ENCODE data around the gene ASB3. TPM values are rescaled to one million over a fixed set of nuclear protein-coding genes. Genes with fewer than 3 reads are reported as not detected.

The ASB3 gene
- polyA plus RNA-seq, 2 of the 4 experiments (the other 2 are of a cell fraction), result 13.5 to 35.9 TPM

DNA sequence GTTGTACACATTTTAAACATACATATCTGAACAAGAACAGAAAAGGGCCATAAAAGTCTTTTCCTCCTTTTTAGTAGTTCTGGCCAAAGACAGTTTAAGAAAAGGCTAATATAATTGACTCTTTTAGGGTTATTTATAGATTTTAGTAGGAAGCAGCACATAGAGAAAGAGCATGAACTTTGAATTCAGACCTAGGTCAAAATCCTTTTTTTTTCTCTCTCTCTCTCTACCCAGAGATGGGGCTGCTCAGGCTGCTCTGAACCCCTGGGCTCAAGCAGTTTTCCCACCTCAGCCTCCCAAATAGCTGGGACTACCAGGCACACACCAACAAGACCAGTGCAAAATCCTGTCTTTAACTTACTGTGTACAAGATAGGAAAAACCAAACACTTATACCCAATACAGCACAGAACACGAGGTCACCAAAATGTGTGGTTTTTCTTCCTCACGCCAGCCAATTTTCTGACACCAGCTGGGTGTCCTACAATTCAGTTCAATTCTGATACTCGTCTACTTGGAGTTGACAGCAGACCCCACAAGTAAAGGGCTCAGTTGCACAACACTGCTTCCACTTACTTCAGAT, 32.2 kb upstream of the ASB3 start (continued):
- TF ChIP-seq RCOR1 (IDR thresholded peaks at IDR 0.05; ENCODE audit: low read depth, low read length), result no peak
- no peak for TF ChIP-seq RNF2 (IDR thresholded peaks at IDR 0.05; ENCODE audit: borderline replicate concordance, low read depth)

DNA sequence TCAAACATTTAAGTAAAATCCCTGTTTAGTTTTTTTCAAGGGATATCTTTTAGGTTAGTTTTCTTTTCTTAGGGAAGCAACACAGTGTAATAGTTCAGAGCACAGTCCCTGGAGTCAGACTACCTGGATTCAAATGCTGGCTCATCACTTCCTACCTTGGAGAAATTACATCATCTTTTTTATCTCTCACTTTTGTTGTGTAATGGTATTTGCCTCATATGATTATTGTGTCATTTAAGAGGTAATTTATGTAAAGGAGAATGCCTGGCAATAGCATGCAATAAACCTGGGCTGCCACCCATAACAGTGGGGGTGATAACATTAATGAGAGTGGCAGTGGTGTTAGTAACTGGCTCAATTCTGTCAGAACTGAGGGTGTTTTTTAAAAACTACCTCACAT, 26.4 kb upstream of the ASB3 start:
- Histone ChIP-seq H3K9me3 (no peaks in the 10 kb centered on the region), H3K4me1 (no peaks in the 10 kb centered on the region), H3K27ac (no peak overlapping the region), H3K4me2 (no peak overlapping the region), H3K4me3 (no peak overlapping the region)
- peak in 1 of 2 experiments; percentile 34; a peak in 1 of 6 replicates for ATAC-seq
- no peak for FAIRE-seq
- TF ChIP-seq FOXS1 (CRISPR knock-in tag; IDR thresholded peaks at IDR 0.05), result no peak
- TF ChIP-seq CHD2 (IDR thresholded peaks at IDR 0.05; ENCODE audit: low read length, partially characterized antibody), result no peak
- no peak for TF ChIP-seq RAD21 (conservative IDR thresholded peaks at IDR 0.05 in 1 of 2, IDR thresholded peaks at IDR 0.05 in 1 of 2)
- TF ChIP-seq GATA3 (IDR thresholded peaks at IDR 0.05; ENCODE audit: borderline replicate concordance), result no peak
- TF ChIP-seq POLR2A (IDR thresholded peaks at IDR 0.05; ENCODE audit: low read length), result no peak
- no peak for TF ChIP-seq KDM1A (IDR thresholded peaks at IDR 0.05; ENCODE audit: low read depth)
- peak; percentile 52 for TF ChIP-seq MAFK (IDR thresholded peaks at IDR 0.05; ENCODE audit: partially characterized antibody)
- DNase-seq (ENCODE audit: low read depth in 1 of 2, low spot score in 1 of 2), result no peak
- ChIA-PET CTCF (no interaction called here), POLR2A (no interaction called here)

DNA sequence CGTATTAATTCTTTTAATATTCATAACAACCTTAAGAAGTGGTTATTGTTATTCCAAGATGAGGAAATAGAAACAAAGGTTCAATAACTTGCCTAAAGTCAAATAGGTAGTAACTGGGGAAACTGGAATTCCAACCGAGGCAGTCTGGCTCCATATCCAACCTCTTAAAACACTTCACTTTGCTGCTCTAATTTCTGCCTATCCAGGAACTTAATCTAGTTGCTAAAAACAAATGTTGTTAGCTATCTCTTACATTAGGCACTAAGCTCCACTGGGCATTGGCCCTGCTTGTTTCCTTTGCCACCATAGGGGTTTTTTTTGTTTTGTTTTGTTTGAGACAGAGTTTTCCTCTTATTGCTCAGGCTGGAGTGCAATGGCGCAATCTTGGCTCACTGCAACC, 24.8 kb upstream of the ASB3 start:
- Histone ChIP-seq H3K27ac (no peak overlapping the region), H3K9me3 (no peaks in the 10 kb centered on the region), H3K4me3 (no peak overlapping the region), H3K4me1 (no peaks in the 10 kb centered on the region), H3K4me2 (no peak overlapping the region)
- FAIRE-seq (no peak), ATAC-seq (no peak), DNase-seq (ENCODE audit: low read depth in 1 of 2, low spot score in 1 of 2) (no peak)
- WGBS (ENCODE audit: missing lambda C conversion rate), result 94% methylated on average over 3 of the region's 3 CpGs
- ChIA-PET POLR2A (no interaction called here), CTCF (no interaction called here)
- TF ChIP-seq, protein P1, sequence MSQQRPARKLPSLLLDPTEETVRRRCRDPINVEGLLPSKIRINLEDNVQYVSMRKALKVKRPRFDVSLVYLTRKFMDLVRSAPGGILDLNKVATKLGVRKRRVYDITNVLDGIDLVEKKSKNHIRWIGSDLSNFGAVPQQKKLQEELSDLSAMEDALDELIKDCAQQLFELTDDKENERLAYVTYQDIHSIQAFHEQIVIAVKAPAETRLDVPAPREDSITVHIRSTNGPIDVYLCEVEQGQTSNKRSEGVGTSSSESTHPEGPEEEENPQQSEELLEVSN (IDR thresholded peaks at IDR 0.05; ENCODE audit: borderline replicate concordance, low read depth), result no peak
- TF ChIP-seq BHLHE40 (IDR thresholded peaks at IDR 0.05; ENCODE audit: low read depth, low read length), result no peak
- no peak for TF ChIP-seq MAFK (IDR thresholded peaks at IDR 0.05; ENCODE audit: partially characterized antibody)
- no peak for TF ChIP-seq PHF8 (IDR thresholded peaks at IDR 0.05; ENCODE audit: borderline replicate concordance, low read depth)
- no peak for TF ChIP-seq HOXB5 (CRISPR knock-in tag; IDR thresholded peaks at IDR 0.05)
- no peak for TF ChIP-seq ZC3H11A (IDR thresholded peaks at IDR 0.05)
- no peak for TF ChIP-seq CHD2 (IDR thresholded peaks at IDR 0.05; ENCODE audit: low read length, partially characterized antibody)

DNA sequence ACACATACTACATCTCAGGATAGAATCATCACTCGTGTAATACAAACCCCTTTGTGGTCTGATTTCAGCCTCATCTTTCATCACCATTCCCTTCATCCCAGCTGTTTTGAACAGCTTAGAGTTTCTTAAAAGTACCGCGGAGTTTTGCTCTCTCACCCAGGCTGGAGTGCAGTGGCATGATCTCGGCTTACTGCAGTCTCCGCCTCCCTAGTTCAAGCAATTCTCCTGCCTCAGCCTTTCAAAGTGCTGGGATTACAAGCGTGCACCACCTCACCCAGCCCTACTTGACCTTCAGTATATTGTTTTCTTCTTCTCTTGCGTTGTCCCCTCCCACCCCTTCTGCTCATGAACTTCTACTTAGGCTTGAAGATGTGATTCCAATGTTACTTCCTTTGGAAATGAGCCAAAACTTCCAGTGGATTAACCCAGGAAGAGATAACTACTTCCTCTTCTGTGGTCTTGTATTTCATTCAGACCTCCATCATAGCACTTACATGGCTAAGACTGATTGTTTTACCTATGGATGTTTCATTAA, 15.9 kb upstream of the ASB3 start:
- CTCF ChIA-PET, result interaction anchor here (0.7 kb wide), 1 partner anchor 1121 kb away, joined by 3 read pairs; no protein-coding TSS in a partner anchor
- no peak for FAIRE-seq
- WGBS (ENCODE audit: missing lambda C conversion rate), result 86% methylated on average over 7 of the region's 7 CpGs

DNA sequence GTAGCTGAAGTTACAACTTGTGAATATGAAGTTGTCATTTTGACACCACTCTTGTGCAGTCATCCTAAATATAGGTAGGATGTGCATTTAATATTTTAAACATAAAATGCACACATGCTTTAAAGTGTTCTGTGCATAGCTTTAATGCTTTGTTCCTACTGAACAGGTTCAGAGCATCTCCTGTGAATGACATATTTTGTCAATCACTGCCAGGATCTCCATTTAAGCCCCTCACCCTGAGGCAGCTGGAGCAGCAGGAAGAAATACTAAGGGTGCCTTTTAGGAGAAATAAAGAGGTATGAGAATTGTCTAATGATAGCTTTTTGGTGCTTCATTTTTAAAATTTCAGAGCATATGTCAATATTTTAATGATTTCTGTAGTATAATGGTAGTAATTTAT, 14.8 kb upstream of the ASB3 start:
- ATAC-seq (no peak), DNase-seq (ENCODE audit: low read depth in 1 of 2, low spot score in 1 of 2) (no peak), FAIRE-seq (no peak)
- Histone ChIP-seq H3K9me3 (no peaks in the 10 kb centered on the region), H3K4me3 (no peak overlapping the region), H3K4me2 (no peak overlapping the region), H3K27ac (no peak overlapping the region), H3K4me1 (no peaks in the 10 kb centered on the region)
- POLR2A ChIA-PET, result interaction anchor here (1.0 kb wide), 1 partner anchor 14 kb away, joined by 3 read pairs; the partner anchor contains the start of genes ASB3 and ERLEC1
- CTCF ChIA-PET, result interaction anchor here (0.7 kb wide), 1 partner anchor 273 kb away, joined by 3 read pairs; no protein-coding TSS in a partner anchor
- no peak for TF ChIP-seq KDM5A (IDR thresholded peaks at IDR 0.05)
- TF ChIP-seq, protein P2, sequence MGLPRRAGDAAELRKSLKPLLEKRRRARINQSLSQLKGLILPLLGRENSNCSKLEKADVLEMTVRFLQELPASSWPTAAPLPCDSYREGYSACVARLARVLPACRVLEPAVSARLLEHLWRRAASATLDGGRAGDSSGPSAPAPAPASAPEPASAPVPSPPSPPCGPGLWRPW (IDR thresholded peaks at IDR 0.05), result no peak
- no peak for TF ChIP-seq HOXA7 (CRISPR knock-in tag; IDR thresholded peaks at IDR 0.05)
- no peak for TF ChIP-seq ZFP36 (IDR thresholded peaks at IDR 0.05; ENCODE audit: borderline replicate concordance, partially characterized antibody)
- TF ChIP-seq HOXB5 (CRISPR knock-in tag; IDR thresholded peaks at IDR 0.05), result no peak
- no peak for TF ChIP-seq CBX2 (IDR thresholded peaks at IDR 0.05; ENCODE audit: borderline replicate concordance, low read depth)
- TF ChIP-seq, protein P3, sequence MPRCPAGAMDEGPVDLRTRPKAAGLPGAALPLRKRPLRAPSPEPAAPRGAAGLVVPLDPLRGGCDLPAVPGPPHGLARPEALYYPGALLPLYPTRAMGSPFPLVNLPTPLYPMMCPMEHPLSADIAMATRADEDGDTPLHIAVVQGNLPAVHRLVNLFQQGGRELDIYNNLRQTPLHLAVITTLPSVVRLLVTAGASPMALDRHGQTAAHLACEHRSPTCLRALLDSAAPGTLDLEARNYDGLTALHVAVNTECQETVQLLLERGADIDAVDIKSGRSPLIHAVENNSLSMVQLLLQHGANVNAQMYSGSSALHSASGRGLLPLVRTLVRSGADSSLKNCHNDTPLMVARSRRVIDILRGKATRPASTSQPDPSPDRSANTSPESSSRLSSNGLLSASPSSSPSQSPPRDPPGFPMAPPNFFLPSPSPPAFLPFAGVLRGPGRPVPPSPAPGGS (IDR thresholded peaks at IDR 0.05), result no peak
- no peak for TF ChIP-seq KDM1A (IDR thresholded peaks at IDR 0.05; ENCODE audit: low read depth)
- TF ChIP-seq HOXB13 (CRISPR knock-in tag; IDR thresholded peaks at IDR 0.05; ENCODE audit: low read depth), result no peak
- TF ChIP-seq FOSB (CRISPR knock-in tag; IDR thresholded peaks at IDR 0.05), result no peak
- no peak for TF ChIP-seq MYC (IDR thresholded peaks at IDR 0.05; ENCODE audit: borderline replicate concordance, low read length)
- TF ChIP-seq, protein P4, sequence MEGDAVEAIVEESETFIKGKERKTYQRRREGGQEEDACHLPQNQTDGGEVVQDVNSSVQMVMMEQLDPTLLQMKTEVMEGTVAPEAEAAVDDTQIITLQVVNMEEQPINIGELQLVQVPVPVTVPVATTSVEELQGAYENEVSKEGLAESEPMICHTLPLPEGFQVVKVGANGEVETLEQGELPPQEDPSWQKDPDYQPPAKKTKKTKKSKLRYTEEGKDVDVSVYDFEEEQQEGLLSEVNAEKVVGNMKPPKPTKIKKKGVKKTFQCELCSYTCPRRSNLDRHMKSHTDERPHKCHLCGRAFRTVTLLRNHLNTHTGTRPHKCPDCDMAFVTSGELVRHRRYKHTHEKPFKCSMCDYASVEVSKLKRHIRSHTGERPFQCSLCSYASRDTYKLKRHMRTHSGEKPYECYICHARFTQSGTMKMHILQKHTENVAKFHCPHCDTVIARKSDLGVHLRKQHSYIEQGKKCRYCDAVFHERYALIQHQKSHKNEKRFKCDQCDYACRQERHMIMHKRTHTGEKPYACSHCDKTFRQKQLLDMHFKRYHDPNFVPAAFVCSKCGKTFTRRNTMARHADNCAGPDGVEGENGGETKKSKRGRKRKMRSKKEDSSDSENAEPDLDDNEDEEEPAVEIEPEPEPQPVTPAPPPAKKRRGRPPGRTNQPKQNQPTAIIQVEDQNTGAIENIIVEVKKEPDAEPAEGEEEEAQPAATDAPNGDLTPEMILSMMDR (IDR thresholded peaks at IDR 0.05), result no peak
- no peak for TF ChIP-seq ZC3H11A (IDR thresholded peaks at IDR 0.05)
- no peak for TF ChIP-seq CHD2 (IDR thresholded peaks at IDR 0.05; ENCODE audit: low read length, partially characterized antibody)
- no peak for TF ChIP-seq POLR2A (IDR thresholded peaks at IDR 0.05; ENCODE audit: low read length)

More for the DNA sequence above, 15.9 kb upstream of the ASB3 start:
- Histone ChIP-seq H3K4me1 (no peaks in the 10 kb centered on the region), H3K4me2 (no peak overlapping the region), H3K4me3 (no peak overlapping the region), H3K9me3 (no peaks in the 10 kb centered on the region), H3K27ac (no peak overlapping the region)
- no peak for DNase-seq (ENCODE audit: low read depth in 1 of 2, low spot score in 1 of 2)
- no peak; a peak in 1 of 6 replicates for ATAC-seq
- TF ChIP-seq NFE2L2 (conservative IDR thresholded peaks at IDR 0.05; ENCODE audit: low read length), result no peak
- no peak for TF ChIP-seq CHD4 (IDR thresholded peaks at IDR 0.05; ENCODE audit: borderline replicate concordance)
- no peak for TF ChIP-seq HOXB13 (CRISPR knock-in tag; IDR thresholded peaks at IDR 0.05; ENCODE audit: low read depth)
- POLR2A ChIA-PET, result interaction anchor here (0.7 kb wide), 1 partner anchor 1596 kb away, joined by 3 read pairs; no protein-coding TSS in a partner anchor
